ENCODE data around the gene RAB20.
"Not testable (repeated sequence)": the region's sequence is repeated elsewhere in the genome, so short reads cannot be mapped to it uniquely, and the experiment has no call there.

The RAB20 gene

GRCh38 chr13:110554227-110554836, 7.2 kb downstream of the RAB20 start:
- no peak for DNase-seq (ENCODE audit: low spot score)

DNA sequence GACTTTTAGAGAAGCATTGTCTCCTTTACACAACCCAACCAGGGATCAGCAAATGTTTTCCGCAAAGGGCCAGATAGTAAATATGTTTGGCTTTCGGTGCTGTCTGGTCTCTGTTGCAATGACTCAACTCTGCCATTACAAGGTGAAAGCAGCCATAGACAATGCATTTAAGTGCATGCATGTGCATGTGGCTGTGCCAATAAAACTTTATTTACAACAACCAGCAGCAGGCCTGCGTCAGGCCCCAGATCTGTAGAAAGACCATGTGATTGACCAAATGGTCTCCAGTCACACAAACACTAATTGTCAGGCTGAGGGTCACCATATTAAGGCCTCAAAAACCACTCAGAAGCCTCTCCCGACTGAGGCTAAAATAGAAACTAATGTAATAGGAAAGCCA, 8.1 kb downstream of the RAB20 start:
- no peak for DNase-seq (ENCODE audit: low spot score)

- no peak for DNase-seq (ENCODE audit: low spot score)
Measured at GRCh38 chr13:110552767-110553166, 8.8 kb downstream of the RAB20 start.

DNA sequence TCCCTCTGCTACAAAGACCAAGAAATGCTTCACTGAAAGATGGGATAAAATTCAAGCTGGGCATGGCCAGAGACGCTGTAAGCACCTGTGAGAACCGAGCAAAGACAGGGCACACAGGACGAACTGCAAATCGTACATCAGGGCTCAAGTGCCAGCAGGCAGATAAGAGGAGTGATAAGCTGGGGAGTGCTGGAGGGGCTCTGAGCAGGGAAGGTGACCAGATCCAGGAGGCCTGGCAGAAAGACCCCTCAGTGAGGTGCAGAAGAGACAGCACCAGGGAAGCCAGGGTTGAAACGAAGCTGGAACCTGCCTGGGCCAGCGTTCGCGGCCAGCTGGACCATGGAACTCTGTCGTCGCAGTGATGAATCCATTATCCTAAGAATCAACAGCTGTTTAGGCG, 10.2 kb downstream of the RAB20 start:
- DNase-seq (ENCODE audit: low spot score), result no peak

GRCh38 chr13:110549795-110550160, 11.7 kb downstream of the RAB20 start:
- no peak for DNase-seq (ENCODE audit: low spot score)

GRCh38 chr13:110548891-110549794, 12.4 kb downstream of the RAB20 start:
- DNase-seq (ENCODE audit: low spot score), result no peak

DNA sequence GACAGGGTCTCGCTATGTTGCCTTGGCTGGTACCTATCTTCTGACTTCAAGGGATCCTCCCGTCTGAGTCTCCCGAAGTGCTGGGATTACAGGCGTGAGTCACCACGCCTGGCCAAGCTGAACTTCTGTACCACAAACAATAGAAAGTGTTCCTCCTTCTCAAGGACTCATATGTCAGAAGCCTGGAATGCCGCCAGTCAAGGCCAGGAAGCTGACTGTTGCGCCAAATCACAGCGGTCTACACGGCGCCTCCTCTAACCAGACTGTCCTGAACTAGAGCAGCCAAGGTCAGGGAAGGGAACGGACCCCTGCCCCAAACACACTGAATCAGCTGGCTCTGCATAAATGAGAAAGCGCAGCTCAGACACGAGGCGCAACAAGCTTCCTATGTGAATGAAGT, 14.6 kb downstream of the RAB20 start:
- no peak for DNase-seq (ENCODE audit: low spot score)

DNA sequence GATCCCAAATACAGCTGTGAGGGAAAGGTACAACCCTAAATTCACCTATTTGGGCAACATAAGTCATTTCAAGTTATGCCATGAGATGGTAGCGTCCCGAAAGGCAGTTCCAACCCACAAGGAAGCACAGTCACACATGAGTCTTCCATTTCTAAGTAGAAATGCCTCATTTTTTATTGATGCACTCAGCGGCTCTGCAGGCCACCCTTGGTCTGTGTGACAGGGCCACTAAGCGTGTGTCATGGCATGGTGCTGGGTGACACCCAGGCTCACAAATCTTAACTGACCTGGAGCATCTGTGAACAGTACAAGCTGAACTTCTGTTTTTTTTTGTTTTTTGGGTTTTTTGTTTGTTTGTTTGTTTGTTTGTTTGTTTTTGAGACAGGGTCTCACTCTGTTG, 15.1 kb downstream of the RAB20 start:
- DNase-seq (ENCODE audit: low spot score), result no peak

GRCh38 chr13:110542169-110542796, 19.2 kb downstream of the RAB20 start:
- no peak for DNase-seq (ENCODE audit: low spot score)

DNA sequence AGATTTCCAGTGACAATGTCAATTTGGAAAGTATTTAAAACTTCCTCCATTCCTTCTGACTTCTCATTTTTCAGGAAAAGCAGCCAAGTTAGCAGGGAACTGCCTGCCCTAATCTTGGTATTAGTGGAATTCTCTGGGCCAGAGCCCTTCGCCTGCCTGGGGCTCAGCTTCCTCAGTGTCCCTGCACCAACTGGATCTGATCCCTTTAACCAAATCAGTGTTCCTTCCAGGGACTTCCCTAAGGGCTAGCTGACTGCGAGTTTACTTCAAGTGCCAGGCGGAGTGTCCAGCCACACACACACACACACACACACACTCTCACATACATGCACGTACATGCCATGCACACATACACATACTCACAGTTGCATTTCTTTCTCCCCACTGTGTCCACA, 20.0 kb downstream of the RAB20 start:
- DNase-seq (ENCODE audit: low spot score), result no peak

DNA sequence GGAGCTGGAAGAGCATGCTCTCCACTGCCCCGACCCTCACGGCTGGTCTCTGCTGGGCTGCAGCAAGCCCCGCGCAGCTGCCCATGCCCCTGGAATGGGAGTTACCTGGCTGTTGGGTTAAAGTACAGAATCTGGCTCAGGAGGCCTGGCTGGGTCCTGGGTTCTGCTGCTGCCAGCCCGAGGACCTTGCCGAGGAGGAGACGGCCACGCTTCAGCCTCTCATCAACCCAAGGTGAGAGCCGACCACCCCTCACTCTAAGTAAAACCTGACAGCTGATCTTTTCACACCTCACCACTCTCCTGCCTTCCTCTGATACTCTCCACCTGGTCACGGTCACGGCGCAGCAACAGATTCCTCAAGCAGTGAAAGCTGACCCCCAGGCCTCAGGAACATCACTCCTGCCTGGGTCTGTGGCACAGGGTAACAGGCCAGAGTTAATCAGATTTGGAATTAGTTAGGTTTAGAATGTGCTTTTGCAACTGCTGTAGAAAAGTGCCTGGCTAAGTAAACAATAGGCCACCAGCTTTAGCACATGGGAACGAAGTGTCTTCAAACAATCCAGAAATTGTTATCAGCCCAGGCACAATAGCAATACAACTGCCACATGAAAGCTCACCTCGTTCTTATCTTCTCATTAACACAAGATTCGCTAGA, 20.5 kb downstream of the RAB20 start:
- no peak for DNase-seq (ENCODE audit: low spot score)

DNA sequence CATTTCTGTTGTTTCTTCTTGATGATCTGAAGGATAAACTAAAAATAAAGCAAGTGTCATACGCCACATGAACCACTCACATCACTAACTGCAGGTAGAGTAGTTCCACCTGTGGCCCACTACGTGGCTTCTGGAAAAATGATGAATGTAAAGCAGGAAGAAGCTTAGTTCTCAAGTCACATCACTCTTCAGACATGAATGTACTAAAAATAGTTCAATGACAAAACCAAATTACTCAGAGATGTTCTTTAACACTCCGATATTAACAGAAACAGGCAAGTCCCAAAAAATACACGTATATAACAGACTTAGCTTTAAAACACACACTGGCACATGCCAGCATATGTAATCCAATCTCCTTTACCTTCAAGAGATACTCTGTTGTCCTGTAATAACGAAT, 21.6 kb downstream of the RAB20 start:
- no peak for DNase-seq (ENCODE audit: low spot score)

GRCh38 chr13:110538632-110539031, 22.9 kb downstream of the RAB20 start:
- no peak for DNase-seq (ENCODE audit: low spot score)

DNA sequence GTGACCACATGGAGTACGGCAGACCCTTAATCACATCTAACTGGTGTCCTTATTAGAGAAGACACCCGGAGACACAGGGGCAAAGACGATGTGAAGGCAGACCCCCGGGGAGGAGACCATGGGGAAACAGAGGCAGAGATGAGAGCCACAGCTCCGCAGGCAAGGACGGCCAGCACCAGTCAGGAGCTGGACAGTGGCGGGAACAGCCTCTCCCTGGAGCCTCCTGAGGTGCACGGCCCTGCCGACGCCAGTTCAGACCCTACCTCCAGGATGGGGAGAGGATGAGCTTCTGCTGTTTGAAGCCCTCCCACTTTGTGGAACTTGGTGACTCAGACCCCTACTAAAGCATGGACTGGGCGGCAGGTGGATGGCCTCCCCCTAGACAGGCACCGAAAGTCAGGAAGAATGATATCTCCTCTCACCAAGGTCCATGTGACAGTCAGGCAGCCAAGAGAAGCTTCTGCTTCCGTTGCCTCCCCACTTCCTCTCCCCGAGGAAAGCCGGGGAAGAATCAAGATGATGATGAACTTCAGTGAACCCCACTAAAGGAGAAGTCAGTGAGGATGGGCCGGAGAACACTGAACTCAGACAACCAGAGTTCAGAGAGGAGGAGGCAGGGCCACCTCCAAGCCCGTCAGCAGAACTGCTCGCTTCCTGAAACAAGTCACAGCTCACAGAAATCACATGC, 25.4 kb downstream of the RAB20 start:
- no peak for DNase-seq (ENCODE audit: low spot score)

DNA sequence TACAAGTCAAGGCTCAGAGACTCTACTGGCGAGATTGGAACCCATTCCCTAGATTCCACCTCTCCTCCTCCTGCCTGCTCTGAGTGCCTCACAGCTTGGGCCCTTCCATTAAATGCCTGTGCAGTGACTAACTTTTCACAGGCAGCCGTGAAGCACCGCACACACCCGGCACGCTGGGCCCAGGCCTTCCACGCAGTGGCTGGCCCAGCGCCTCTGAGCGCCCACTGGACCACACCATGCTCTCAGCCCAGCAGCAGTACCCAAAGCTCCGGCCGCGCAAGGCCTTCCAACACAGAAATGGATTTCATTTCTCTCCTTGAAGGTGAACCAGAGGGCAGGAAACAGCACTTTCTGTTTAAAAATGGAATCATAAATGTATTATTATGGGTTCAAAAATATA, 26.0 kb downstream of the RAB20 start:
- DNase-seq (ENCODE audit: low spot score), result no peak

DNA sequence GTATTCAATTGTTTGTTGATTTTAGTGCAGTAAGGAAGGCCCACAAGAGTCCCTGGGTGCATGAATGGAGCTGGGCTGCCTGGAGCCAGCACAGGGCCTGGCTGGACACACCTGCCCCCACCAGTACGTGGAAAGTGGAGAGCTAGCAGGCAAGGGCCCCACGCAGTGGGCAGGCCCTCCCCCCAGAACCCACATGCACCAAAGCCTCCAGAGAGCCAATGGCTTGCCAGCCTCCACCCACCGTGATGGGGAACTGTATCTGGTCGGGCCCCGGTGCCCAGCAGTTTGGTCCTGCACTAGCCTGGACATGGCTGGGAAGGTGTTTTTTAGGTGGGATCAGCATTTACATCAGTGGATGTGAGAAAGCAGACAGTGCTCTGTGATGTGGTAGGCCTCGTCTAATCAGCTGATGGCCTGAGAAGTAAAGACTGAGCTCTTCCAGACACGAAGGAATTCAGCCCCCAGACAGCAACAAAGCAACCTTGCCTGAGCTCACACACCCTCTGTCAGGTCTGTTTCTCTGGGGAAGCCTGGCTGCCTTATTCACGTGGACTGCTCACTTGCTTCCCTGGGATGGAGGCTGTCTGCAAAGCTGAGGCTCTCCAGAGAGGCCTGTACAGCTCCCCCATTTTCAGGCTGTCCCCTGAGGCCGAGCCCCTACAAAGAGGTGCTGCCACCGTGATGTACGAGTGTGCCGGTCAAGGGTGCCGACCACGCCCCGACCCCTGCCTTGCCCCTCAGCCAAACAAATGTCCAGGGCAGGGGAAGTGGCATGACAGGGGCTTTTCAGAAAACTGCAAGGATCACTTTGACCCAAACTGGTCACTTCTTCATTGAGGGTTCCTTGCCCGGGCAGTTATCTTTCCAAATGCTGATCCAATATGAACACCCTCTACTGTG, 27.5 kb downstream of the RAB20 start:
- DNase-seq (ENCODE audit: low spot score), result no peak

- not testable (repeated sequence) for DNase-seq (ENCODE audit: low spot score)
Measured at GRCh38 chr13:110532258-110532657, 29.3 kb downstream of the RAB20 start.

- no peak for DNase-seq (ENCODE audit: low spot score)
Measured at GRCh38 chr13:110531671-110532083, 29.8 kb downstream of the RAB20 start.

DNA sequence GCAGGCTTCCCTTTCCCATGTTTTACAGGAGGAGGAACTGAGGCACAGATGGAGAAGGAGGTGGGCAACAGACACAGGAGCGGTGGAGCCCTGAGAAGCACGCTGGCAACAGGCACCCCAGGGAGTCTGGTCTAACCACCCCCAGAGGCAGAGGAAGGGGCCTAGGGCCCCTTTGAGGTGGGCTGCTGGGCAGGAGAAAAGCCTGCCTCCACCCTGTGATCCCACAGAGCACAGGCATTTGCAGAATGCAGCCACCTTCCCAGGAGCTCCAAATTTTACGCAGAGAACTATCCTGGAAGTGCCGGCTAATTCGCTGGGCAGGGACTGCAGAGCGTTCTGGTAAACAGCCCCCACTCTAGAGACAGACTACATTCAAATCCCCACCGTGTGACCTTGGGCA, 30.4 kb downstream of the RAB20 start:
- no peak for DNase-seq (ENCODE audit: low spot score)

DNA sequence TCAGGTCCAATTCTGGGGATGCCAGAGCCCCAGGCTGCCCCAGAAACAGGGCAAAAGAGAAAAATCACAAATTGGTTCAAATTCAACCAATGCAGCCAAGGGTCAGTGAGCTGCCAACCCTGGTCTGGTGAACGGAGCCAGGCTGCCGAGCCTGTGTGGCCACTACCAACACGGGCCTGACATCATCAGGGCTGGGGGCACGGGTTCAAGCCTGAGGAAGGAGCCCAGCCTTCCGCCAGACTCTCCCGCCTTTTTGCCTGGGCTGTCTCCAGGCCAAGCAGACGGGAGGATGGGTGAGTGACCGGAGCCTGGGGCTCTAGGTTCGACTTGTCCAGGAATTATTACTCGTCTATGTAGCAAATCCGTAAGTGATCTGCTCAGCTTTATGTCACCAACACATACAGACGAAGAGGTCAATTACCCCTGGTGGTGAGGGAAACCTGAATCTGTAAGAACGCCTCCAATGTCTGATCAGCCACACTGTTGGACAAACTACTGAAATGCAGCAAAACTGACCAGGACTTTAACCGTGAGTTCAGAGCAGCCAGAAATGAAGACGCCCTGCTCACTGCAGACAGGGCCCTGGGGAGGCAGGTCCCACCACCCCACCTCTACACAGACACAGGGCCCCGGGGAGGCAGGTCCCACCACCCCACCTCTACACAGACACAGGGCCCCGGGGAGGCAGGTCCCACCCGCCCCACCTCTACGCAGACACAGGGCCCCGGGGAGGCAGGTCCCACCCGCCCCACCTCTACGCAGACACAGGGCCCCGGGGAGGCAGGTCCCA, 31.8 kb downstream of the RAB20 start:
- no peak for DNase-seq (ENCODE audit: low spot score)

Measured in HuH-7.5 (cell line).